Measurements from ENCODE around the gene TFPI.

DNA sequence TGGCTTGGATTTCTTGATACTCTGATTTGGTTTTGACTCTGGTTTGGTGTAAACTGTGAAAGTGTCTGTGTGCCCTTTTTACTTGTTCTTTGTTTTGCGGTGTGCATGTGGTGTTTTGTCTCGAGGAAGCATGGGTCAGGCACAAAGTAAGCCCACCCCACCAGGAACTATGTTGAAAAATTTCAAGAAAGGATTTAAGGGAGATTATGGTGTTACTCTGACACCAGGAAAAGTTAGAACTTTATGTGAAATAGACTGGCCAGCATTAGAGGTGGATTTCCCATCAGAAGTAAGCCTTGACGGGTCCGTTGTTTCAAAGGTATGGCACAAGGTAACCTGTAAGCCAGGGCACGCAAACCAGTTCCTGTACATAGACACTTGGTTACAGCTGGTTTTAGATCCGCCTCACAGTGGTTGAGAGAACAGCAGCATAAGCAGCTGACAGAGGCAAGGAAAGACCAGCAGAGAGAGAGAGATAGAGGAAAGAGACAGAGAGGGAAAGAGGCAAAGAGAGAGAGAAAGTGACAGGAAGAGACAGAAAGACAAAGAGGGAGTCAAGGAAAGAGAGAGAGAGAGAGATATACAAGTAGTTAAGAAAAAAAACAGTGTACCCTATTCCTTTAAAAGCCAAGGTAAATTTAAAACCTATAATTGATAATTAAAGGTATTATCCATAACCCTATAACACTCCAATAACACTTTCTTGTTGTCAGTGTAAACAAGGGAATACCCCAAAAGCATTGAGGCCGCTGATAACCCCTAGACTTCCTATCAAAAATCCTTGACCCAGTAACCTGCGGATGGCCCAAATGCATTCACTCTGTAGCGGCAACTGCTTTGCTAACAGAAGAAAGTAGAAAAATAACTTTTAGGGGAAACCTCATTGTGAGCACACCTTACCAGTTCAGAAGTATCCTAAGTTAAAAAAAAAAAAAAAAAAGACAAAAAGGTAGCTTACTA, 42.6 kb downstream of the TFPI start:
- TF ChIP-seq CTCF (IDR thresholded peaks at IDR 0.05) (no peak), EP300 (IDR thresholded peaks at IDR 0.05) (no peak), POLR2A (IDR thresholded peaks at IDR 0.05; ENCODE audit: low read length) (no peak), HOXB13 (CRISPR knock-in tag; IDR thresholded peaks at IDR 0.05; ENCODE audit: low read depth) (no peak), RFX5 (IDR thresholded peaks at IDR 0.05) (no peak)
- TF ChIP-seq, protein P1, sequence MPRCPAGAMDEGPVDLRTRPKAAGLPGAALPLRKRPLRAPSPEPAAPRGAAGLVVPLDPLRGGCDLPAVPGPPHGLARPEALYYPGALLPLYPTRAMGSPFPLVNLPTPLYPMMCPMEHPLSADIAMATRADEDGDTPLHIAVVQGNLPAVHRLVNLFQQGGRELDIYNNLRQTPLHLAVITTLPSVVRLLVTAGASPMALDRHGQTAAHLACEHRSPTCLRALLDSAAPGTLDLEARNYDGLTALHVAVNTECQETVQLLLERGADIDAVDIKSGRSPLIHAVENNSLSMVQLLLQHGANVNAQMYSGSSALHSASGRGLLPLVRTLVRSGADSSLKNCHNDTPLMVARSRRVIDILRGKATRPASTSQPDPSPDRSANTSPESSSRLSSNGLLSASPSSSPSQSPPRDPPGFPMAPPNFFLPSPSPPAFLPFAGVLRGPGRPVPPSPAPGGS (IDR thresholded peaks at IDR 0.05) = no peak

Data from A549 (cell line).